GM12878 (cell line): ENCODE results near the gene SMPD3. TPM values are rescaled to one million over a fixed set of nuclear protein-coding genes. Genes with fewer than 3 reads are reported as not detected.

Experiments
- ATAC-seq: fragments of 200-7000 bp; cut with Tn5 transposase; 3 replicates; pipeline ENCODE4 v1.9.1; 2020; ENCODE audit warnings: mild to moderate bottlenecking, moderate library complexity
- BruUV-seq: library from RNA; stranded (reverse); fragments of 400-500 nt; replicated peaks from 2 replicates; lab custom pipeline; 2021; lab: Mats Ljungman, UMichigan
- CTCF ChIA-PET: fragments of 300-600 bp; sonication (Branson Sonifier 250); formaldehyde crosslinking; extraction: SDS; loops from one replicate; lab custom pipeline; 2021; ENCODE audit warnings: inconsistent platforms; lab: Yijun Ruan, JAX
- POLR2A ChIA-PET: fragments of 350-600 bp; formaldehyde crosslinking; extraction: SDS; loops from one replicate; lab custom pipeline; 2021; ENCODE audit warnings: inconsistent platforms; lab: Charles Lee
- RAD21 ChIA-PET: fragments of 300-600 bp; sonication (Branson Sonifier 250); formaldehyde crosslinking; loops from one replicate; lab custom pipeline; 2023; ENCODE audit warnings: antibody characterized with exemption; ENCODE audit not compliant: unreplicated experiment; lab: Charles Lee
- SMC1A ChIA-PET: fragments of 300-600 bp; sonication (Branson Sonifier 250); formaldehyde crosslinking; loops from one replicate; lab custom pipeline; 2023; ENCODE audit not compliant: unreplicated experiment, uncharacterized antibody; lab: Charles Lee
- DNase-seq: peaks from one replicate; pipeline ENCODE4 v3.0.0-alpha.2; 2011; ENCODE audit warnings: low read depth, low spot score
- FAIRE-seq: peaks from 3 replicates; lab custom pipeline; 2011; peaks lifted over from hg19 to GRCh38; lab: Jason Lieb, UNC
- H2AFZ ChIP-seq: 2 replicates; pipeline ENCODE4 v1.6.0; 2011; ENCODE audit warnings: low read depth, low read length, control low read depth; ENCODE audit not compliant: control insufficient read depth
- H3K27ac ChIP-seq: 2 replicates; pipeline ENCODE4 v1.5.1; 2011; ENCODE audit warnings: control low read depth; ENCODE audit not compliant: control insufficient read depth, insufficient read depth
- H3K27me3 ChIP-seq, 2 experiments: replicated peaks in 1 of 2; 2 replicates each; pipeline versions ENCODE4 v1.6.0 to v1.6.1; 2011; ENCODE audit warnings: low read length in 1 of 2; ENCODE audit not compliant: control insufficient read depth in 2 of 2, insufficient read depth in 2 of 2
- H3K36me3 ChIP-seq, 2 experiments: 2 replicates each; pipeline ENCODE4 v1.5.1; 2011; ENCODE audit warnings: low read length in 1 of 2; ENCODE audit not compliant: control insufficient read depth in 2 of 2, insufficient read depth in 2 of 2
- H3K4me1 ChIP-seq: 2 replicates; pipeline ENCODE4 v1.6.1; 2011; ENCODE audit warnings: mild to moderate bottlenecking, low read length, moderate library complexity, mixed read lengths; ENCODE audit not compliant: control insufficient read depth, insufficient read depth
- H3K4me2 ChIP-seq: 2 replicates; pipeline ENCODE4 v1.6.0; 2011; ENCODE audit warnings: control low read depth; ENCODE audit not compliant: control insufficient read depth, insufficient read depth
- H3K4me3 ChIP-seq: fragments of 200-600 bp; sonication (generic); 2 replicates; pipeline ENCODE4 v1.5.1; 2016
- H3K79me2 ChIP-seq: 2 replicates; pipeline ENCODE4 v1.6.0; 2011; ENCODE audit warnings: low read length; ENCODE audit not compliant: control insufficient read depth, insufficient read depth
- H3K9ac ChIP-seq: 2 replicates; pipeline ENCODE4 v1.8.0; 2011; ENCODE audit warnings: low read length, control low read depth, mixed read lengths; ENCODE audit not compliant: control insufficient read depth, insufficient read depth
- H3K9me3 ChIP-seq: replicated peaks from 3 replicates; pipeline ENCODE4 v1.5.1; 2011; ENCODE audit warnings: mild to moderate bottlenecking, low read length; ENCODE audit not compliant: control insufficient read depth, insufficient read depth
- H4K20me1 ChIP-seq: 2 replicates; pipeline ENCODE4 v1.6.0; 2011; ENCODE audit not compliant: control insufficient read depth, insufficient read depth
- CEBPB ChIP-seq, 2 experiments: fragments of 150-350 bp in 1 of 2; IDR thresholded peaks; 2 replicates each; pipeline ENCODE4 v1.6.1; 2012 to 2014; ENCODE audit warnings: low read depth in 2 of 2, low read length in 2 of 2, borderline replicate concordance in 1 of 2, inconsistent platforms in 1 of 2
- EZH2 ChIP-seq: IDR thresholded peaks from 2 replicates; pipeline ENCODE4 v1.6.1; 2012; ENCODE audit warnings: low read depth, mild to moderate bottlenecking, control low read depth, inconsistent platforms, low read length, borderline replicate concordance; ENCODE audit not compliant: control insufficient read depth
- KLF5 ChIP-seq: fragments of 450-650 bp; IDR thresholded peaks from 2 replicates; pipeline ENCODE4 v1.6.1; 2014; ENCODE audit warnings: mild to moderate bottlenecking; ENCODE audit not compliant: partially characterized antibody
- NBN ChIP-seq: fragments of 450-650 bp; IDR thresholded peaks from 2 replicates; pipeline ENCODE4 v1.6.1; 2016
- NFYB ChIP-seq: IDR thresholded peaks from 2 replicates; pipeline ENCODE4 v1.6.1; 2011; ENCODE audit warnings: low read depth, mild to moderate bottlenecking, low read length, improper control_type of control experiment, moderate library complexity; ENCODE audit not compliant: insufficient read depth
- NKRF ChIP-seq: fragments of 450-650 bp; conservative IDR thresholded peaks from 2 replicates; pipeline ENCODE4 v1.6.1; 2017; ENCODE audit warnings: mild to moderate bottlenecking, moderate library complexity
- RAD21 ChIP-seq: IDR thresholded peaks from 2 replicates; pipeline ENCODE4 v1.6.1; 2011; ENCODE audit warnings: mild to moderate bottlenecking, low read depth, low read length, moderate library complexity; ENCODE audit not compliant: insufficient read depth
- RAD51 ChIP-seq: fragments of 450-650 bp; IDR thresholded peaks from 2 replicates; pipeline ENCODE4 v1.6.1; 2016; ENCODE audit warnings: moderate library complexity, mild to moderate bottlenecking, inconsistent platforms
- RUNX3 ChIP-seq: IDR thresholded peaks from 2 replicates; pipeline ENCODE4 v1.6.1; 2012; ENCODE audit warnings: low read length, inconsistent platforms
- SMC3 ChIP-seq: IDR thresholded peaks from 2 replicates; pipeline ENCODE4 v1.6.1; 2011; ENCODE audit warnings: low read length, improper control_type of control experiment, borderline replicate concordance
- TCF3 ChIP-seq: IDR thresholded peaks from 2 replicates; pipeline ENCODE4 v1.6.1; 2012; ENCODE audit warnings: low read depth, mild to moderate bottlenecking, low read length, borderline replicate concordance; ENCODE audit not compliant: insufficient read depth
- ZBTB4 ChIP-seq: fragments of 450-650 bp; formaldehyde crosslinking; IDR thresholded peaks from 2 replicates; pipeline ENCODE4 v1.4.0; 2022; ENCODE audit warnings: mild to moderate bottlenecking, moderate library complexity
- ZZZ3 ChIP-seq: IDR thresholded peaks from 2 replicates; pipeline ENCODE4 v1.6.1; 2011; ENCODE audit warnings: low read depth; ENCODE audit not compliant: control insufficient read depth, insufficient read length
- WGBS: methylation state at CpG from one replicate; pipeline ENCODE4 v1.1.6; 2016; ENCODE audit warnings: low lambda C conversion rate; ENCODE audit not compliant: insufficient replicate concordance, insufficient coverage; ENCODE audit errors: missing lambda C conversion rate; 5-methylcytosine and 5-hydroxymethylcytosine counted together
- in situ Hi-C: fragments of 300-500 bp; cut with MboI; formaldehyde crosslinking; loops from 9 replicates; pipeline ENCODE4 v1.14.3; 2018; ENCODE audit warnings: mixed read lengths
- intact Hi-C: fragments of 100-400 bp; cut with micrococcal nuclease; formaldehyde crosslinking; loops from one replicate; pipeline ENCODE4 v1.14.2; 2022; ENCODE audit not compliant: unreplicated experiment
- polyA plus RNA-seq, 11 experiments: library from polyadenylated mRNA; depleted of rRNA in 4 of 11; unstranded in 6 of 11; stranded (reverse) in 5 of 11; fragments of >200 nt; fragmentation: Nextera tagmentation in 4 of 11; fragmentation: Illumina TruSeq in 1 of 11; extraction: Ambion mirVana in 4 of 11; extraction: Trizol in 1 of 11; gene quantifications; 1 replicate in 1 of 11; 2 replicates in 10 of 11; pipeline versions ENCODE4 v1.2.1 to v1.2.3, GENCODE V29; 2011 to 2016; ENCODE audit warnings: inconsistent platforms in 2 of 11, missing spikeins in 2 of 11, low read depth in 1 of 11
- total RNA-seq, 4 experiments: library from RNA; depleted of rRNA in 3 of 4; stranded (reverse); fragments of >200 nt in 3 of 4; fragmentation: Illumina TruSeq in 1 of 4; extraction: Trizol in 1 of 4; gene quantifications; 2 replicates each; pipeline versions ENCODE4 v1.2.1 to v1.2.3, GENCODE V29; 2013 to 2021

SMPD3 gene
- total and polyA plus RNA-seq, 10 of the 15 experiments (the other 5 are each of a cell fraction or from before 2014, with no cell fraction given) = 0.04 to 2.0 (median 1.2) TPM

GRCh38 chr16:68324780-68325357 lies 123.4 kb downstream of the SMPD3 start:
- in situ Hi-C loops = loop anchor here (5.0 kb wide), 1 partner anchor 68 kb away; no protein-coding TSS in a partner anchor
- RAD21 ChIA-PET = interaction anchor here (15.5 kb wide), 1 partner anchor 63 kb away, joined by 399 read pairs; the partner anchor contains the start of gene SLC7A6
- no peaks in the 10 kb centered on the region for H4K20me1 ChIP-seq
- H3K9ac ChIP-seq = no peak overlapping the region
- H3K36me3 ChIP-seq = peaks cover 6 to 26% of the 10 kb centered on the region in 2 experiments
- no peak for TF ChIP-seq NFYB
- TF ChIP-seq ZZZ3 = no peak
- no peak for TF ChIP-seq EZH2
- TF ChIP-seq SMC3 = no peak
- TF ChIP-seq RUNX3 = no peak
- no peak for TF ChIP-seq KLF5
- no peak for TF ChIP-seq CEBPB (IDR thresholded peaks at IDR 0.05; ENCODE audit: borderline replicate concordance in 1 of 2, low read depth in 2 of 2, low read length in 2 of 2)
- TF ChIP-seq ZBTB4 (CRISPR knock-in tag) = no peak
- no peak for TF ChIP-seq NKRF
- TF ChIP-seq TCF3 = no peak
- no peak for TF ChIP-seq RAD51
- no peak for TF ChIP-seq NBN
- TF ChIP-seq RAD21 = no peak
- DNase-seq (no peak), ATAC-seq (no peak), FAIRE-seq (no peak)
- no peaks in the 10 kb centered on the region for H3K27me3 ChIP-seq
- no peaks in the 10 kb centered on the region; the same call in 1 of the 2 replicates for H3K79me2 ChIP-seq
- SMC1A ChIA-PET = interaction anchor here (0.5 to 7.2 kb wide), 4 partner anchors 17 to 67 kb away, joined by 3 to 85 read pairs (median 16); partner anchors contain the start of gene SLC7A6
- CTCF ChIA-PET = interaction anchor here (0.8 to 21.7 kb wide), 2 partner anchors 35 to 64 kb away, joined by 3 to 747 read pairs; partner anchors contain the start of gene SLC7A6
- peaks cover 14% of the 10 kb centered on the region for H3K4me1 ChIP-seq
- 98% methylated on average over 8 of the region's 8 CpGs for WGBS
- intact Hi-C loops = no loop called here
- H3K4me3 ChIP-seq = no peak overlapping the region
- H2AFZ ChIP-seq = no peak overlapping the region
- no peak overlapping the region for H3K4me2 ChIP-seq
- no peaks in the 10 kb centered on the region for H3K9me3 ChIP-seq
- POLR2A ChIA-PET = interaction anchor here (0.5 kb wide), 1 partner anchor 1297 kb away, joined by 3 read pairs; no protein-coding TSS in a partner anchor
- BruUV-seq = no TSS peak
- H3K27ac ChIP-seq = no peak overlapping the region
